22Rv1 (cell line): ENCODE results near the gene DNM2.

Source experiments
- ZFX ChIP-seq: fragments of 450-650 bp; IDR thresholded peaks from 2 replicates; pipeline ENCODE4 v1.6.1; 2017; ENCODE audit warnings: antibody characterized with exemption, borderline replicate concordance
- TF ChIP-seq, protein P1 (sequence below): fragments of 450-650 bp; IDR thresholded peaks from 2 replicates; pipeline ENCODE4 v1.5.1; 2017; ENCODE audit warnings: mild to moderate bottlenecking

DNA sequence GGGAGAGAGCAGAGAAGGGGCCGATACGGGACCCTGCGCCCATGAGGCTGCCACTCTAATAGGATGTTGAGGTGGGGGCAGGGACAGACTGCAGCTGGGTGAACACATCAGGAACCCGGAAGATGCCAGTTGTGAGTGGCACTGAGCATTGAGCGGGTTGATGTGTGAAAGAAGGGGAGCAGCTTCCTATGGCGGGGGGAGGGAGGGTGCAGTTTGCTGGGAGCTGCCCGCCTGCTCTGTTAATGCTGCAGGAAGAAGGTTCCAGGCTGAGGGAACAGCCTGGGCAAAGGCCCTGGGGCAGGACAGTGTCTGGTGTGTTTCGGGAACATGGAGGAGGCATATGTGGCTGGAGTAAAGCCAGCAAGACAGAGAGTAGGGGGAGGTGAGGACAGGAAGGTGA lies 29.8 kb downstream of the DNM2 start:
- TF ChIP-seq, protein P1, sequence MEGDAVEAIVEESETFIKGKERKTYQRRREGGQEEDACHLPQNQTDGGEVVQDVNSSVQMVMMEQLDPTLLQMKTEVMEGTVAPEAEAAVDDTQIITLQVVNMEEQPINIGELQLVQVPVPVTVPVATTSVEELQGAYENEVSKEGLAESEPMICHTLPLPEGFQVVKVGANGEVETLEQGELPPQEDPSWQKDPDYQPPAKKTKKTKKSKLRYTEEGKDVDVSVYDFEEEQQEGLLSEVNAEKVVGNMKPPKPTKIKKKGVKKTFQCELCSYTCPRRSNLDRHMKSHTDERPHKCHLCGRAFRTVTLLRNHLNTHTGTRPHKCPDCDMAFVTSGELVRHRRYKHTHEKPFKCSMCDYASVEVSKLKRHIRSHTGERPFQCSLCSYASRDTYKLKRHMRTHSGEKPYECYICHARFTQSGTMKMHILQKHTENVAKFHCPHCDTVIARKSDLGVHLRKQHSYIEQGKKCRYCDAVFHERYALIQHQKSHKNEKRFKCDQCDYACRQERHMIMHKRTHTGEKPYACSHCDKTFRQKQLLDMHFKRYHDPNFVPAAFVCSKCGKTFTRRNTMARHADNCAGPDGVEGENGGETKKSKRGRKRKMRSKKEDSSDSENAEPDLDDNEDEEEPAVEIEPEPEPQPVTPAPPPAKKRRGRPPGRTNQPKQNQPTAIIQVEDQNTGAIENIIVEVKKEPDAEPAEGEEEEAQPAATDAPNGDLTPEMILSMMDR, result no peak
- no peak for TF ChIP-seq ZFX
